T1000 (cell line): ENCODE measurements around the gene DDX1.
A peak's percentile ranks its signal among the peaks of the same experiment; 100 is the strongest.

Source experiments
- DNase-seq: peaks from one replicate; lab custom pipeline; 2025; ENCODE audit warnings: mixed read lengths; lab: John Stamatoyannopoulos, UW

DDX1 gene

DNA sequence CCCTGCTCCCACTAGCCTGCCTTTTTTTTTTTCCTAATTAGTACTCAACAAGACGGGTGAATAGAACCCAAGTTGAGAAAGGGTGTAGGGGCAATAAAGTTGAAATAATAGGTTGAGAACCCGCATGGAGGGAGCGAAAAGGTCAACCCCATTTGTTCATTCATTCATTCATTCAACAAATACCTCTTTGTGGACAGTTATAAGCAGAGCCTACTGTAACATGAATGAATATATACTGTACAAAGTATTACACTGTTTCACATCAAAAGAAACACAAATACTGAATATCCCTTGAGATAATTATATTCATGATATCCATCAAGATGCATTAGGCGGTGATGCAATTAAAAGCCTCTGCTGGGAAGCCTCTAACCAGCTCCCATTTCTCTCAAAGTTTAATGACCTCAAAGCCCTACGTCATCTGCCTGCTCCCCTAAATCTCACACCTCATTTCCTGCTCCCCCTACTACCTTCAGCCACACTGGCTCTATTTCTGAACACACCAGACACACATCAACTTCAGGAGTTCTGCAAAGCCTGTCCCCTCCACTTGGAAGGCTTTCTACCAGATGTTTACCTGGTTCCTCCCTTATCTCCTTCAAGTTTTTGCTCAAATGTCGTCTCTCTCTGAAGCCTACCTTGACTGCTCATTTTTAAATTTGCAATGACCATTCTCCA is 29.2 kb upstream of the DDX1 start:
- DNase-seq = no peak

- DNase-seq = no peak
These were observed 28.2 kb upstream of the DDX1 start for GRCh38 chr2:15563227-15564100.

GRCh38 chr2:15565392-15565791 is 26.3 kb upstream of the DDX1 start:
- DNase-seq = no peak

DNA sequence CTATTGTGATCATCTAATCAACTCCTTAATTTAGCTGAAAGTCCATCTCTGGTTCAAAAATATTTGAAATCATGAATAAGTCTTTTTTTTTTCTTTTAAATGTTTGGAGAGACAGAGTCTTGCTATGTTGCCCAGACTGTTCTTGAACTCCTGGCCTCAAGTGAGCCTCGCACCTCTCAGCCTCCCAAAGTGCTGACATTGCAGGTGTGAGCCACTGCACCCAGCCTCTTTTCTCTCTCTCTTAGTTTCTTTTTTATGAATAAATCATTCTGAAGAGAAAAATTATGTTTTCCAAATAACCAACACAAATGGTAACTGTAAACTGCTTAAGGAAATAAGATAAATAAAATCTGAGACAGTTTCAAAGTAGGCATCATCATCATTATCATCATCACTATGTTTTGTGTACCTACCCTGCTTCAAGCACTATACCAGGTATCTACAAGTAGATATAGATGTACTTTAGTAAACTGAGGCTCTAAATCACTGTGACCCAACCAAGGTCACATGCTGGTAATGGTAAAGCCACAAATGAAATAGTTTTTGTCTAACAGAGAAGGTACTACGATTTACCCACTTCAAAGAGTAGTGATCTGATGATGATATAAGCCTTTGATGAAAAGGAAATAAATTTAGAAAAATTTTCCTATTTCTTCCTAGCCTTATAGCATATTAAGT is 25.5 kb upstream of the DDX1 start:
- no peak for DNase-seq

GRCh38 chr2:15566912-15567311 is 24.8 kb upstream of the DDX1 start:
- no peak for DNase-seq

GRCh38 chr2:15568874-15569273 is 22.8 kb upstream of the DDX1 start:
- DNase-seq = no peak

- DNase-seq = no peak
These were observed 21.6 kb upstream of the DDX1 start for GRCh38 chr2:15570104-15570503.

DNA sequence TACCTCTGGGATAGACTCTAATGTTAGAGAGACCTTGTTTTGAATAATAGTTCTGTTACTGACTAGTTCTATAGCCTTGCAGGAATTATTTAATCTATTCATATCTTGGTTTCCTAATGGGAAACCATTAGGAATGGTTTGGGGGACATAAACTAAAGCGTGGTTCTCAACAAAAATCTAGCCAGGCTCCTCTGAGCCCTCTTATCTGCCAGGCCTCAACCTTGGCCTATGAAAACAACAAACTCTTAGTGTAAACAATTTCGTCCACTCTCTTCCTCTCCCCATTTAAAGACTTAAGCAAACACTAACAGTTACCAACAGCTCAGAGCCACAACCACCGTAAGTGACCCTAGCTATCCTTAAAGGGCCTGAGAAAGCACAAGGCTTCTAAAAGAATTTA is 19.9 kb upstream of the DDX1 start:
- no peak for DNase-seq

DNA sequence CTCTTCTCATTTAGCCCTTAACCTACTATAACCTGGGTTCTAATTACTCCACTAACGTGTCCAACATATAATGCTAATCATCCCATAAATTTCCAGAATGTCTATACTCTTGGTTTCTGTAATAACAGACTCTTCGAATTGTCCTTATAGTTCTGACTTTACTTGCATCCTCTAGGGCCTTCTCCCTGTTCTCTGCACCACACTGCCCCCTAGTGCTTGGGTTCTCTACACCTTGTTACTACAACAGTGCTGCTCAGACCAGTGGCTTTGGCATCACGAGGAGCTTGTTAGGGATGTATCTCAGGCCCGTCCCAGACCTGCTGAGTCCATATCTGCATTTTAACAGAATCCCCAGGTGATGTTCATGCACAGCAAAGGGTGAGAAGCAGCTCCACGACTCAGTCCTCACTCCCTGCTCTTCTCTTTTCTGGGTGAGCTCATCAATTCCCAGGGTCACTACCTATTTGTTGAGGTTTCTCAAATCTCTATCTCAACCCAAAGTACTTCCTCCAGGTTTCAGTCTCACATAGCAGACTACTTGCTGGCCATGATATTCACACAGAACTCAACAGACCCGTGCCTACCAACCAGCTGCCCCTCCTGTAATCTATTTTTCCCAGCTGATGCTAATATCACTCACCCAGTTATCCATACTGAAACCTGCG is 14.5 kb upstream of the DDX1 start:
- DNase-seq = peak; percentile 61

DNA sequence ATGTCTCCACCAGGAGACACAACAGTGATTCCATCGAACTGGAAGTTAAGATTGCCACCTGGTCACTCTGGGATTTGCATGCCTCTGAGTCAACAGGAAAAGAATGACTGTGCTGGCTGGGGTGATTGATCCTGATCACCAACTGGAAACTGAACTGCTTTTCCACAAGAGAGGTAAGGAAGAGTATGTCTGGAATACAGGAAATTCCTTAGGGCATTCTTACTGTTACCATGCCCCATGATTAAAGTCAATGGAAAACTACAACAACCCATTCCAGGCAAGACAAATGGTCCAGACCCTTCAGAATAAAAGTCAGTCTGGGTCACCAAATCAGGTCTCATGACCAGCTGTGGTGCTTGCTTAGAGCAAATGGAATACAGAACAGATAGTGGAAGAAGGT is 12.0 kb upstream of the DDX1 start:
- no peak for DNase-seq

GRCh38 chr2:15580451-15580850 is 11.2 kb upstream of the DDX1 start:
- no peak for DNase-seq

DNA sequence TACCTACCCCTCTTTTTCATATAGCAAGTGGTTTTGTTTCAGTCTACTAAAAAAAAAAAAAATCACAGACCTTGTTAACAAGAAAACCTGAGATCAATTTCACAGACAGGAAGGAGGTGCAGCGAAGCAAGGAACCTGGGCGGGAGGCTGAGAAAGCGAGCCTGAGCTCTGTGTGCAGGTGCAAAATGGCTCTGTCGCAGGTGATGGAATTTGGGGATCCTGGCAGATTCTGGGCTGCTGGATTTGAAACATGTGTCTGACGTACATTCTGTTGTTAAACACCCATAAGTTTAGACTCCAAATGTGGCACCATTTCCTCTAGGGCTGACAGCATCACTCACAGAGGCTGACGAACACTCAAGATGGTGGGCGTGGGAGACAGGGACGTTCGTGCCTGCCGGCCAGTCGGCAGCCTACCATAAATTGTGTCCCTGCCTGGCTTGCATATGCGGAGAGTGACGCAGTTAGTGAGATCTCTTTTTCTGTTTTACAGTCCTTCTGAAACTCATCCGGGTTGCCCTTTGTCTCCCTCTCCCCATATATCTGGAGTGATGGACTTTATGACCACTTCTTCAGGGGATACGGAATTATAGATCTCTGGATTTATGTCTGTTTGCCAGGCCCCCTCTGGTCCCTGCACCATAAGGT is 8.8 kb upstream of the DDX1 start:
- no peak for DNase-seq

GRCh38 chr2:15583826-15584225 is 7.8 kb upstream of the DDX1 start:
- DNase-seq = no peak

DNA sequence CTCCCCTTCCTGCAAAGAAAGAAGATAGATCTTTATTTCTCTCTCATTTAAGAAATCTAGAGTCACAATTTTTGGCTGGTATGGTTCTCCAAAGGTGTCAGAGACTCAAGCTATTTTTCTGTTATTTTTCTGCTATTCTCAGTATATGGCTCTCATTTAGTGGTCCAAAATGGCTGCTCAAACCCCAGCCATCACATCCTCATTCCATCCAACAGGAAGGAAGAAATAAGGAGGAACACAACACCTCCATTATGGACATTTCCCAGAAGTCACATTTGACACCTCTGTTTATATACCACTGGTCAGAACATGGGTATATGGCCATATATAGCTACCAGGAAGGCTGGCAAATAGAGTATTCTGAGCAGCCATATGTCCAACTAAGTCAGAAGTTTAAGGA is 7.4 kb upstream of the DDX1 start:
- no peak for DNase-seq

GRCh38 chr2:15584767-15585469 is 6.8 kb upstream of the DDX1 start:
- no peak for DNase-seq

DNA sequence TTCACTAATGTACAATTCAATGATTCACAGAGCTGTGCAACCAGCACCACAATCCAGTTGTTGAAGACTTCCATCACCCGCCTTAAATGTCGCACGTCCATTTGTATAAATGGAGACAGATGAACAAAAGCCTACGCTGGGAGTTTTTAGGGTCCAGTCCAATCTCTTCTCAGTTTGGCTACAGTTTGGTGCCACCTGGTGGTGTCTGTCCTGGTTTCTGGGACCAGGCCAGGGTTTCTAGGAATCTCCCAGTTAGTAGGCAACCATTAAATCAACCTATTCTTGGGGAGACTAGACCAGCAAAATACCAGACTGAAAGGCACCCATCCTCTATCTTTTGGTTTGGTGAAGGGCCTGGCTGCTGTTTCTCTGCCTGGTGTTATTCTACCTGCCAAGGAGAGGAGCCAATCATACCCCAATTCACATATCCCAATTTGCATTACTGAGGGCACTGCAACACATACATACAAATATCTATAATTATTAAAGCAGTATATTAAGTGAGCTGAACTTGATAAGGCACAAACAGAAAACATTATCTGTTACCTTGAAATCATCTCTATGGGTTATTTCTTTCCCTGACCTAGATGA is 3.2 kb upstream of the DDX1 start:
- no peak for DNase-seq

DNA sequence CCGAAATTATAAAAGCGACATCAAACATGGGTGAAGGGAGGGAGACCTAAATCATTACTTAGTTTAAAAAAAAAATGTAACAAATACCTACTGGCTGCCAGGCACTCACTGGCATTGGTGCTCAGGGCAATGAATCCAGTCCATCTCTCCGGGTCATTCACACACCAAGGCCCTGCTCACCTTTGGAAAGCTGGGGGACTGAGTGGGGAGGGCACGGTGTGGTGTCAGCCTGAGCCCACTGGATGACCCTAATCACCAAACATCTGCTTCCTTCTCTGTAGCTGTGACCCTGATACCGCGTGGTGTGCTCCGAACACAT is 336 bp upstream of the DDX1 start:
- no peak for DNase-seq

DNA sequence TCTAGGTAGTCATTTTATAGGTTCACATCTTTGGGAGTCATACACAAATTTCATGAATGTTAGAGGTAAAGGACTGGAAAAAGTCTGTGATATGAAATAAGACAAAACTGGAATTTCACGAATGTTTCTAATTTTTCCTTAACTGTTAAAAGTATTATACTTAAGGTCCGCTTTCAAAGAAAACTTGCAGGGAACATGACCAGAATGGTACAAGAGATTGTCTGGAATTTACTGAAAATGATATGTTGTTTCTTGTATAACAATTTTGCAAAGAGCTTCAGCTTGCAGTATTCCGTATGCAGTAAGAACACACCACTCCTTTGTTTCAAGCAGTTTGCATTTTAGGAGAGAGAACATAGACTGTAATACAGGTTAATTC is 1.6 kb downstream of the DDX1 start:
- no peak for DNase-seq

DNA sequence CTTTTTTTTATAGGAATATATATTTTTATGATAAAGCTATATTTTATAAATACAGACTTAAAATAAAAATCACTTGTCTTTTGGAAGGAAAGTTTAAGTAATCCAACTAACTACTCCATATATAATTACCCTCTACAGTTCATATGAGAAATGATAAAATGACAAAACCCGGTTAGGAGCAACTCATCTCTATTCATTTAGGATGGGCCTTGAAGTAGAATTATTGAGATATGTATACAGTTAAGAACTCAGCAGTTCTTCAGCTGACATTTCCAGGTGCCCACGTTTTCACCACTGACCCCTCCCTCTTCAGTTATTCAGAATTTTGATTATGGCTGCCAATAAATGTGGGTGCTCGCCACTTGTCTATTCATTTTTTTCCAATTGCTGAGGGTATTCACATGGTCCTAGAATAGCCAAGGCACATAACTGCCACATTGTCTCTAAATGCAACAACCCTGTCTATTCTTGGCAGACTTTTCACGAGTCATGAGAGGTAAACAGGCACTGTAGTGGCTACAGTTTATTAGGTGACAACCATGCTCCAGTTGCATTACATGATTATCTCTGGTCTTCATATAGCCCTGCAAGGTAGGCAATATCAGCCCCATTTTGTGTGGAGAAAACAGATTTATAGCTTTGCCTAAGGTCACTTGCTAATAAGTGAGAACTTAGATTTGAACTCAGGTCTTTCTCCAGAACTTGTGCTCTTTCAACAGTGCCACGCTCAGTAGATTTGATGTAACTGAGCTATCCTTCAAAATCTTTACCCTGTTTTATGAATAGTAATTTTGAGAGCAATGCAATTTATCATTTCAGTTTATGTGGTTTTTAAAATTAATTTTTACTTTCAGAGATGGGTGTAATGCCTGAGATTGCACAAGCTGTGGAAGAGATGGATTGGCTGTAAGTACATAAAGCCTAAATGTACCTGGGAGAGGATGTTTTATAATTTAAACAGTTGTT is 2.9 kb downstream of the DDX1 start:
- no peak for DNase-seq

- DNase-seq = no peak
These were observed 3.8 kb downstream of the DDX1 start for GRCh38 chr2:15595342-15595905.
